HepG2 (cell line): Measurements from ENCODE around the gene HSPA1B. TPM values are rescaled to one million over a fixed set of nuclear protein-coding genes. Genes with fewer than 3 reads are reported as not detected.
A peak's percentile ranks its signal among the peaks of the same experiment; 100 is the strongest.

Experiments
- CBX2 ChIP-seq, 2 experiments: fragments of 200-600 bp in 1 of 2; sonication (generic); formaldehyde crosslinking in 1 of 2; IDR thresholded peaks; 2 replicates each; pipeline versions ENCODE4 v1.7.0 to v1.8.1; 2018 to 2022; ENCODE audit warnings: low read depth in 2 of 2, low read length in 1 of 2, mild to moderate bottlenecking in 1 of 2, missing genetic modification reagents in 1 of 2
- FOXP1 ChIP-seq, 2 experiments: fragments of 450-650 bp in 1 of 2; IDR thresholded peaks; 2 replicates each; pipeline ENCODE4 v1.6.1; 2017 to 2018; ENCODE audit warnings: antibody characterized with exemption in 1 of 2
- GPN1 ChIP-seq: sonication (generic); formaldehyde crosslinking; IDR thresholded peaks from 2 replicates; pipeline ENCODE4 v1.5.1; 2020; ENCODE audit warnings: missing genetic modification reagents, borderline replicate concordance
- NCOA1 ChIP-seq: sonication (generic); formaldehyde crosslinking; IDR thresholded peaks from 2 replicates; pipeline ENCODE4 v1.9.0; 2021; ENCODE audit warnings: missing genetic modification reagents
- SAP130 ChIP-seq: IDR thresholded peaks from 2 replicates; pipeline ENCODE4 v1.6.1; 2016; ENCODE audit warnings: low read depth
- SOX13 ChIP-seq, 3 experiments: fragments of 450-650 bp in 1 of 3; sonication (generic) in 1 of 3; formaldehyde crosslinking in 1 of 3; IDR thresholded peaks in 2 of 3; conservative IDR thresholded peaks in 1 of 3; 2 replicates each; pipeline versions ENCODE4 v1.5.0 to v1.6.1; 2016 to 2020; ENCODE audit warnings: antibody characterized with exemption in 1 of 3, mild to moderate bottlenecking in 1 of 3, missing compliant biosample characterization in 1 of 3, missing genetic modification reagents in 1 of 3, moderate library complexity in 1 of 3
- SP5 ChIP-seq: IDR thresholded peaks from 2 replicates; pipeline ENCODE4 v1.6.1; 2016; ENCODE audit warnings: low read depth, borderline replicate concordance
- ZNF124 ChIP-seq: sonication (generic); formaldehyde crosslinking; IDR thresholded peaks from 2 replicates; pipeline ENCODE4 v1.4.0; 2020; ENCODE audit warnings: missing genetic modification reagents
- ZNF749 ChIP-seq: sonication (generic); formaldehyde crosslinking; IDR thresholded peaks from 2 replicates; pipeline ENCODE4 v1.8.0; 2022; ENCODE audit warnings: mild to moderate bottlenecking, missing genetic modification reagents, moderate library complexity, borderline replicate concordance
- ZNF768 ChIP-seq: sonication (generic); formaldehyde crosslinking; IDR thresholded peaks from 2 replicates; pipeline ENCODE4 v1.4.0; 2020; ENCODE audit warnings: missing genetic modification reagents
- polyA plus RNA-seq, 8 experiments: library from polyadenylated mRNA; depleted of rRNA in 3 of 8; stranded (reverse) in 7 of 8; unstranded in 1 of 8; fragments of >200 nt; fragmentation: Illumina TruSeq in 4 of 8; extraction: Trizol in 4 of 8; gene quantifications; 2 replicates each; pipeline versions ENCODE4 v1.2.1 to v1.2.3, GENCODE V29; 2011 to 2016; ENCODE audit warnings: low read depth in 4 of 8, missing spikeins in 1 of 8, mixed read lengths in 1 of 8; ENCODE audit not compliant: insufficient read depth in 1 of 8
- total RNA-seq, 5 experiments: library from RNA; depleted of rRNA; stranded (reverse); fragments of >200 nt; fragmentation: Illumina TruSeq; extraction: Trizol; gene quantifications; 2 replicates each; pipeline ENCODE4 v1.2.3, GENCODE V29; 2016; ENCODE audit warnings: low read depth in 1 of 5
- TF ChIP-seq, protein P1 (sequence below): sonication (generic); formaldehyde crosslinking; IDR thresholded peaks from 2 replicates; pipeline ENCODE4 v1.4.0; 2020; ENCODE audit warnings: missing genetic modification reagents
- TF ChIP-seq, protein P2 (sequence below): sonication (generic); formaldehyde crosslinking; IDR thresholded peaks from 2 replicates; pipeline ENCODE4 v1.8.0; 2022; ENCODE audit warnings: missing genetic modification reagents, low read depth, mild to moderate bottlenecking, borderline replicate concordance
- TF ChIP-seq, protein P3 (sequence below): sonication (generic); formaldehyde crosslinking; IDR thresholded peaks from 2 replicates; pipeline ENCODE4 v1.4.0; 2020; ENCODE audit warnings: missing genetic modification reagents
- TF ChIP-seq, protein P4 (sequence below): sonication (generic); formaldehyde crosslinking; IDR thresholded peaks from 2 replicates; pipeline ENCODE4 v1.8.0; 2023; ENCODE audit warnings: mild to moderate bottlenecking, missing genetic modification reagents

HSPA1B gene
- total and polyA plus RNA-seq, 2 of the 13 experiments (the other 11 are each of a cell fraction or from before 2014, with no cell fraction given): 26.0 to 186 TPM

DNA sequence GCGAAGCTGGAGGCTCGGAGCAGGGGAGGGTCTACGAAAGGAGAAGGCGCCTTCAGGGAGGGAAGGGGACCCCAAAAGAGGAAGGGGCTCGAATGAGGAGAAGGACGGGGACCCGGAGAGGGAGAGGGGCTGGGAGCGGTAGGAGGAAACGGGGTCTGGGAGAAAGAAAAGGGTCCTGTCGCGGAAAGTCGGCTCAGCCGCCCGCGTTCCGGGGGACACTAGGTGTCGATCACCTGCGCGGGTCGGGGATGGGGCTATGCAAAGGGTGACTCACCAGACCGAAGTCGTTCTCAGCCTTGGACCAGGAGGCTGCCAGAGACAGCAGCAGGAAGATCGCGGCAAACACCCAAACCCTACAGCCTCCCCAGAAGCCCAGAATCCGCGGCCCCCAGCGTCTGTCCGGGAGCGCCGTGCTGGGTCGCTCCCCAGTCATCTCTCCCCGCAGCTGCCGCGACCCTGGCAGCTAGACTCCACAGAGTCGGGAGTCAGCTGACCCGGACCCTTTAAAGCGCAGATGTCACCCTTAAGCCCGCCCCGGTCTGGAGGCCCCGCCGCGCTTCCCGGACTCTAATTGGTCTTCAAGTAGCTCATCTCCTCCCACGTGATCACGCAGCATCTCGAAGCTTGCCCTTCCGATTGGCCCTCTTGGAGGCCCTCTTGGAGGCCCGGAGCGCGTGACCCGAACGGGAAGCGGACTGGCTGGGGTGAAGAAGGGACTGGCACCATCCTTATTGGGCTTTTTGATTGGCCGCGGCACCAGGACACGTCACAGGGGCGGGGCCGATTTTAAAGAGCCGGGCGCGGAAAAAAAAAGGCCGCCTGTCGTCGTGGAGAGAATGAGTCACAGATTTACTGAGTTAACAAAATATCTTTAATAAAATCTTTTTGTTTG, 35.1 kb downstream of the HSPA1B start, which contains the start of gene NEU1 (continued):
- TF ChIP-seq, protein P1, sequence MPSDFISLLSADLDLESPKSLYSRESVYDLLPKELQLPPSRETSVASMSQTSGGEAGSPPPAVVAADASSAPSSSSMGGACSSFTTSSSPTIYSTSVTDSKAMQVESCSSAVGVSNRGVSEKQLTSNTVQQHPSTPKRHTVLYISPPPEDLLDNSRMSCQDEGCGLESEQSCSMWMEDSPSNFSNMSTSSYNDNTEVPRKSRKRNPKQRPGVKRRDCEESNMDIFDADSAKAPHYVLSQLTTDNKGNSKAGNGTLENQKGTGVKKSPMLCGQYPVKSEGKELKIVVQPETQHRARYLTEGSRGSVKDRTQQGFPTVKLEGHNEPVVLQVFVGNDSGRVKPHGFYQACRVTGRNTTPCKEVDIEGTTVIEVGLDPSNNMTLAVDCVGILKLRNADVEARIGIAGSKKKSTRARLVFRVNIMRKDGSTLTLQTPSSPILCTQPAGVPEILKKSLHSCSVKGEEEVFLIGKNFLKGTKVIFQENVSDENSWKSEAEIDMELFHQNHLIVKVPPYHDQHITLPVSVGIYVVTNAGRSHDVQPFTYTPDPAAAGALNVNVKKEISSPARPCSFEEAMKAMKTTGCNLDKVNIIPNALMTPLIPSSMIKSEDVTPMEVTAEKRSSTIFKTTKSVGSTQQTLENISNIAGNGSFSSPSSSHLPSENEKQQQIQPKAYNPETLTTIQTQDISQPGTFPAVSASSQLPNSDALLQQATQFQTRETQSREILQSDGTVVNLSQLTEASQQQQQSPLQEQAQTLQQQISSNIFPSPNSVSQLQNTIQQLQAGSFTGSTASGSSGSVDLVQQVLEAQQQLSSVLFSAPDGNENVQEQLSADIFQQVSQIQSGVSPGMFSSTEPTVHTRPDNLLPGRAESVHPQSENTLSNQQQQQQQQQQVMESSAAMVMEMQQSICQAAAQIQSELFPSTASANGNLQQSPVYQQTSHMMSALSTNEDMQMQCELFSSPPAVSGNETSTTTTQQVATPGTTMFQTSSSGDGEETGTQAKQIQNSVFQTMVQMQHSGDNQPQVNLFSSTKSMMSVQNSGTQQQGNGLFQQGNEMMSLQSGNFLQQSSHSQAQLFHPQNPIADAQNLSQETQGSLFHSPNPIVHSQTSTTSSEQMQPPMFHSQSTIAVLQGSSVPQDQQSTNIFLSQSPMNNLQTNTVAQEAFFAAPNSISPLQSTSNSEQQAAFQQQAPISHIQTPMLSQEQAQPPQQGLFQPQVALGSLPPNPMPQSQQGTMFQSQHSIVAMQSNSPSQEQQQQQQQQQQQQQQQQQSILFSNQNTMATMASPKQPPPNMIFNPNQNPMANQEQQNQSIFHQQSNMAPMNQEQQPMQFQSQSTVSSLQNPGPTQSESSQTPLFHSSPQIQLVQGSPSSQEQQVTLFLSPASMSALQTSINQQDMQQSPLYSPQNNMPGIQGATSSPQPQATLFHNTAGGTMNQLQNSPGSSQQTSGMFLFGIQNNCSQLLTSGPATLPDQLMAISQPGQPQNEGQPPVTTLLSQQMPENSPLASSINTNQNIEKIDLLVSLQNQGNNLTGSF: peak; percentile 48; the same call in 1 of the 2 replicates
- TF ChIP-seq ZNF124 (peak; percentile 75; the same call in 1 of the 2 replicates), FOXP1 (IDR thresholded peaks at IDR 0.05) (no peak), FOXP1 (CRISPR knock-in tag; IDR thresholded peaks at IDR 0.05) (no peak), SOX13 (IDR thresholded peaks at IDR 0.05) (peak; percentile 63; the same call in 1 of the 2 replicates), SOX13 (CRISPR knock-in tag; conservative IDR thresholded peaks at IDR 0.05 in 1 of 2, IDR thresholded peaks at IDR 0.05 in 1 of 2) (peak in 1 of 2 experiments; percentile 56; a peak in 2 of 4 replicates), SP5 (peak; percentile 40; the same call in 1 of the 2 replicates), GPN1 (CRISPR knock-in tag) (peak; percentile 39; the same call in 1 of the 2 replicates), SAP130 (CRISPR knock-in tag) (peak; percentile 98), NCOA1 (CRISPR knock-in tag) (peak; percentile 89; the same call in 1 of the 2 replicates), CBX2 (IDR thresholded peaks at IDR 0.05; ENCODE audit: low read depth, low read length) (no peak), CBX2 (CRISPR knock-in tag; IDR thresholded peaks at IDR 0.05; ENCODE audit: low read depth) (no peak), ZNF768 (CRISPR knock-in tag) (peak; percentile 74; the same call in 1 of the 2 replicates), ZNF749 (CRISPR knock-in tag) (no peak; the same call in none of the 2 replicates)
- TF ChIP-seq, protein P2, sequence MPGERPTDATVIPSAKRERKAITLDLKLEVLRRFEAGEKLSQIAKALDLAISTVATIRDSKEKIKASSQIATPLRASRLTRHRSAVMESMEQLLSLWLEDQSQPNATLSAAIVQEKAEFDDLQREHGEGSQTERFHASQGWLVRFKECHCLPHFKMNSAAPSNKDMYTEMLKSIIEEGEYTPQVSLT (CRISPR knock-in tag): no peak
- TF ChIP-seq, protein P3, sequence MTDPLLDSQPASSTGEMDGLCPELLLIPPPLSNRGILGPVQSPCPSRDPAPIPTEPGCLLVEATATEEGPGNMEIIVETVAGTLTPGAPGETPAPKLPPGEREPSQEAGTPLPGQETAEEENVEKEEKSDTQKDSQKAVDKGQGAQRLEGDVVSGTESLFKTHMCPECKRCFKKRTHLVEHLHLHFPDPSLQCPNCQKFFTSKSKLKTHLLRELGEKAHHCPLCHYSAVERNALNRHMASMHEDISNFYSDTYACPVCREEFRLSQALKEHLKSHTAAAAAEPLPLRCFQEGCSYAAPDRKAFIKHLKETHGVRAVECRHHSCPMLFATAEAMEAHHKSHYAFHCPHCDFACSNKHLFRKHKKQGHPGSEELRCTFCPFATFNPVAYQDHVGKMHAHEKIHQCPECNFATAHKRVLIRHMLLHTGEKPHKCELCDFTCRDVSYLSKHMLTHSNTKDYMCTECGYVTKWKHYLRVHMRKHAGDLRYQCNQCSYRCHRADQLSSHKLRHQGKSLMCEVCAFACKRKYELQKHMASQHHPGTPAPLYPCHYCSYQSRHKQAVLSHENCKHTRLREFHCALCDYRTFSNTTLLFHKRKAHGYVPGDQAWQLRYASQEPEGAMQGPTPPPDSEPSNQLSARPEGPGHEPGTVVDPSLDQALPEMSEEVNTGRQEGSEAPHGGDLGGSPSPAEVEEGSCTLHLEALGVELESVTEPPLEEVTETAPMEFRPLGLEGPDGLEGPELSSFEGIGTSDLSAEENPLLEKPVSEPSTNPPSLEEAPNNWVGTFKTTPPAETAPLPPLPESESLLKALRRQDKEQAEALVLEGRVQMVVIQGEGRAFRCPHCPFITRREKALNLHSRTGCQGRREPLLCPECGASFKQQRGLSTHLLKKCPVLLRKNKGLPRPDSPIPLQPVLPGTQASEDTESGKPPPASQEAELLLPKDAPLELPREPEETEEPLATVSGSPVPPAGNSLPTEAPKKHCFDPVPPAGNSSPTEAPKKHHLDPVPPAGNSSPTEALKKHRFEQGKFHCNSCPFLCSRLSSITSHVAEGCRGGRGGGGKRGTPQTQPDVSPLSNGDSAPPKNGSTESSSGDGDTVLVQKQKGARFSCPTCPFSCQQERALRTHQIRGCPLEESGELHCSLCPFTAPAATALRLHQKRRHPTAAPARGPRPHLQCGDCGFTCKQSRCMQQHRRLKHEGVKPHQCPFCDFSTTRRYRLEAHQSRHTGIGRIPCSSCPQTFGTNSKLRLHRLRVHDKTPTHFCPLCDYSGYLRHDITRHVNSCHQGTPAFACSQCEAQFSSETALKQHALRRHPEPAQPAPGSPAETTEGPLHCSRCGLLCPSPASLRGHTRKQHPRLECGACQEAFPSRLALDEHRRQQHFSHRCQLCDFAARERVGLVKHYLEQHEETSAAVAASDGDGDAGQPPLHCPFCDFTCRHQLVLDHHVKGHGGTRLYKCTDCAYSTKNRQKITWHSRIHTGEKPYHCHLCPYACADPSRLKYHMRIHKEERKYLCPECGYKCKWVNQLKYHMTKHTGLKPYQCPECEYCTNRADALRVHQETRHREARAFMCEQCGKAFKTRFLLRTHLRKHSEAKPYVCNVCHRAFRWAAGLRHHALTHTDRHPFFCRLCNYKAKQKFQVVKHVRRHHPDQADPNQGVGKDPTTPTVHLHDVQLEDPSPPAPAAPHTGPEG (CRISPR knock-in tag): peak; percentile 56; the same call in 1 of the 2 replicates
- TF ChIP-seq, protein P4, sequence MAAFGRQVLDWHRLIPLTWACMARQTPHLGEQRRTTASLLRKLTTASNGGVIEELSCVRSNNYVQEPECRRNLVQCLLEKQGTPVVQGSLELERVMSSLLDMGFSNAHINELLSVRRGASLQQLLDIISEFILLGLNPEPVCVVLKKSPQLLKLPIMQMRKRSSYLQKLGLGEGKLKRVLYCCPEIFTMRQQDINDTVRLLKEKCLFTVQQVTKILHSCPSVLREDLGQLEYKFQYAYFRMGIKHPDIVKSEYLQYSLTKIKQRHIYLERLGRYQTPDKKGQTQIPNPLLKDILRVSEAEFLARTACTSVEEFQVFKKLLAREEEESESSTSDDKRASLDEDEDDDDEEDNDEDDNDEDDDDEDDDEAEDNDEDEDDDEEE (CRISPR knock-in tag): no peak
